ENCODE results near the gene CELSR1.

Gene CELSR1

DNA sequence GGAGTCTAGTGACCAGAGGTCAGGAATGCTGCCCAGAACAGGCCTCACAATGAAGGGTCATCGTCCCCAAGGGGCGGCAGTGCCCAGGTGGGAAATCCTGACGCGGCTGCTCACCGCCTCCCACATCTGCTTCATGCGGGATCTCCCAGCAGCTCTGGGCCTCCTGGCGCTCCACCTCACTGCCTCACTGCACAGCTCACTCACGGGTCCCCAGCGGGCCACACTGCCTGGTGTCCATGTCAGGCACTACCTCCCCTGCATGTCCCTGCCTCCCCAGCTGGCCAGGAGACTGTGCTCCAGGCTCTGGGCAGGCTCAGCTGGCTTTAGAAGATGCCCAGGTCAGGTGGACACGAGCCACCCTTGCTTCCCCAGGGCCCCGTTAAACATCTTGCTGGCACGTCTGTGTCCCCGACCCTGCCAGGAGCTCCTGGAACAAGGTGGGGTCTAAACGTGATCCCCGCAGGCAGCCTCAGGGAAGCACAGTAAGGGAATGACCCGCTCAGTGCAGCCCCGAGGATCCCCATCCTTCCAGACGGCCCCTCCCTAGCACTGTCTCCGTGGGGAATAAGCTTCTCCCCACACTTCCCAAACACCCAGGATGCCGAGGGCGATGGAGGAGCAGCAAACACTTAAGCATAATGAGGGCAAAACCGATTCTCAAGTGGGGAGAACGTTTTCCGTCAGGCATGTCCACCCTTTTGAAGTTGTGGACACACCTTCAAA, 108.7 kb downstream of the CELSR1 start:
- Histone ChIP-seq H3K36me3 (ENCODE audit: insufficient read depth, low read length) (no peaks in the 10 kb centered on the region), H3K4me1 (ENCODE audit: insufficient read depth, low read length) (no peaks in the 10 kb centered on the region), H3K9me3 (ENCODE audit: low read length) (peaks cover 5% of the 10 kb centered on the region), H3K27me3 (ENCODE audit: insufficient read depth, low read length) (no peaks in the 10 kb centered on the region), H3K4me3 (ENCODE audit: low read length) (no peak overlapping the region), H2AFZ (ENCODE audit: low read depth, low read length) (no peak overlapping the region)

DNA sequence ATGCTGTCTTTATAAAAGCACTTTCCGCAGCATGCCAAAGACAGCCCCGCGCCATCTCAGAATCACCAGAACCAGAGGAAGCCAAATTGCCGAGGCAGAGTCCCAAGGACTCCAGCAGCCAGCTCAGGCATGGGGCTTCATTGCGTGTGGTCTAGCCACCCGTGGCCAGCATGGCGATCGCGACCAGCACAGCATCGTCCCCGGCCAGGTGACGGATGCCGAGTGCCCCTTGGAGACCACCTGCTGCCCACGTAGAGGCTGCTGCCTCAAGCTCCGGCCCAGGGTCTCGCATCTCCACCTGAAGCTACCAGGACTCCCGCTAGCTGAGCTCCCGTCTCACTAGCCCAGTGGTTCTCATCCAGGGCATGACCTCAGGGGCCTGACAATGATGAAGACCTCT, 109.2 kb downstream of the CELSR1 start:
- Histone ChIP-seq H3K4me1 (ENCODE audit: insufficient read depth, low read length) (no peaks in the 10 kb centered on the region), H2AFZ (ENCODE audit: low read depth, low read length) (no peak overlapping the region), H3K36me3 (ENCODE audit: insufficient read depth, low read length) (no peaks in the 10 kb centered on the region), H3K27me3 (ENCODE audit: insufficient read depth, low read length) (no peaks in the 10 kb centered on the region), H3K9me3 (ENCODE audit: low read length) (peaks cover 5% of the 10 kb centered on the region), H3K4me3 (ENCODE audit: low read length) (no peak overlapping the region)

DNA sequence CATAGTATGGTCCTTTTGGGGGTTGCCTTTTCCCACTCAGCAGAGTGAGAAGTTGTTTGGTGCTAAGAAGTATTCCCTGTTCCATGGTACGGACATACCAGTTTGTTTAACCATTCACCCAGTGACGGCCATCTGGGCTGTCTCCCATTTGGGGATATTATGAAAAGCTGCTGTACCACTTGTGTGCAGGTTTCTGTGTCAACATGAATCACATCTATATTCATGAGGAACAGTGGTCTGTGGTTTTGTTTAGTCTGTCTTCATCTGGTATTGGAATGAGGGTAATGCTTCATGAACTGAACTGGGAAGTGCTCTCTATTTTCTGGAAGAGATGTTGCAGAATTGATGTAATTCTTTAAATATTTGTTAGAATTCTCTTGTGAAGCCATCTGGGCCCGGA, 112.4 kb downstream of the CELSR1 start:
- H3K36me3 ChIP-seq (ENCODE audit: insufficient read depth, low read length): no peaks in the 10 kb centered on the region
- no peaks in the 10 kb centered on the region for H3K4me1 ChIP-seq (ENCODE audit: insufficient read depth, low read length)
- no peak overlapping the region for H2AFZ ChIP-seq (ENCODE audit: low read depth, low read length)
- peaks cover 8% of the 10 kb centered on the region for H3K9me3 ChIP-seq (ENCODE audit: low read length)
- no peak overlapping the region for H3K4me3 ChIP-seq (ENCODE audit: low read length)
- H3K27me3 ChIP-seq (ENCODE audit: insufficient read depth, low read length): no peaks in the 10 kb centered on the region

DNA sequence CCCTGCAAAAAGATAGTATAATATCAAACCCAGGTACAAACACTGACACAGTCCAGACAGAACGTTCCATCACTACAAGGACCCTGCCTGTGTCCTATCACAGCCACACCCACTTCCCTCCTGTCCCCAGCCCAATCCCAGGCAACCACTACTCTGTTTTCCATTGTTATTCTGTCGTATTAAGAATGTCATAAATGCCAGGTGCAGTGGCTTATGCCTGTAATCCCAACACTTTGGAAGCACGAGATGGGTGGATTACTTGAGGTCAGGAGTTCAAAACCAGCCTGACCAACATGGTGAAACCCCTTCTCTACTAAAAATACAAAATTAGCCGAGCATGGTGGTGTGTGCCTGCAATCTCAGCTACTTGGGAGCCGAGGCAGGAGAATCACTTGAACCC, 112.9 kb downstream of the CELSR1 start:
- Histone ChIP-seq H3K27me3 (ENCODE audit: insufficient read depth, low read length) (no peaks in the 10 kb centered on the region), H3K9me3 (ENCODE audit: low read length) (peaks cover 10% of the 10 kb centered on the region), H2AFZ (ENCODE audit: low read depth, low read length) (no peak overlapping the region), H3K4me3 (ENCODE audit: low read length) (no peak overlapping the region), H3K36me3 (ENCODE audit: insufficient read depth, low read length) (no peaks in the 10 kb centered on the region), H3K4me1 (ENCODE audit: insufficient read depth, low read length) (no peaks in the 10 kb centered on the region)

DNA sequence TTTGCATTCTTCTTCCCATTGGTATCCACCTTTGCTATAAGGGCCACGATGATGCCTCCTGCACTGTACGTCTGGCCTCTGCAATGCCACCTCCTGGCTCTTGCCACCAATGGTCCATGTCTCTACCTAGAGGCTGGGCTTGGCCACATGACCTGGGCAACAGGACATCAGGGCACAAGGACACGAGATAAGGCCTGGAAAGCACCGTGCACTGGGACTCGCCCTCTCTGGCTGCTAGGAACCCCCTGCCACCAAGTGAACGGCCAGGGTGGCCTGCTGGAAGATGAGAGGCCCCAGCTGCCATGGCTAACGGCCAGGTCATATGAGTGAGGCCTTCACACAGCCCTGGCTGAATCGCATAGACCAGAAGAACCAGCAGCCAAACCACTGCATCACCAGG, 114.5 kb downstream of the CELSR1 start:
- no peaks in the 10 kb centered on the region for H3K4me1 ChIP-seq (ENCODE audit: insufficient read depth, low read length)
- no peak overlapping the region for H3K4me3 ChIP-seq (ENCODE audit: low read length)
- H3K9me3 ChIP-seq (ENCODE audit: low read length): peaks cover 7% of the 10 kb centered on the region
- H2AFZ ChIP-seq (ENCODE audit: low read depth, low read length): no peak overlapping the region
- no peaks in the 10 kb centered on the region for H3K27me3 ChIP-seq (ENCODE audit: insufficient read depth, low read length)
- H3K36me3 ChIP-seq (ENCODE audit: insufficient read depth, low read length): no peaks in the 10 kb centered on the region

DNA sequence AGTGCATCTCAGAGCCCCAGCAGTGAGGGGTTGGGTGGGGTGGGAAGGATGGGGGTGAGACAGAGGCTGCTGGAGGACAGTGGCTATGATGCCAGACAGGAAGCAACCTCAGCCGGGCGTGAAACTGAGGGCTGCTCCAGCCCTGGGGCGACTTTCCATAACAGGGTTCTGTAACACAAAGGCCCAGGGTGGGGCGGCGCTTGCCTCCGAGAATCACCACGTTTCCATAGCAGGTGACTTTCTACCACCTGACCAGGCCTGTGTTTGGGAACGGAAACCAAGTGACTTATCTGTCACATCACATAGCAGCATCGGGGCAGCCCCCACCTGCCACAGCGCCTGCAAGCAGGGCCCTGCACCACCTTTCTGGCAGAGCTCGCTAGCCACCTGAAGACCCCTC, 116.2 kb downstream of the CELSR1 start:
- Histone ChIP-seq H3K27me3 (ENCODE audit: insufficient read depth, low read length) (no peaks in the 10 kb centered on the region), H3K4me1 (ENCODE audit: insufficient read depth, low read length) (no peaks in the 10 kb centered on the region), H3K4me3 (ENCODE audit: low read length) (no peak overlapping the region), H2AFZ (ENCODE audit: low read depth, low read length) (no peak overlapping the region), H3K9me3 (ENCODE audit: low read length) (peaks cover 7% of the 10 kb centered on the region), H3K36me3 (ENCODE audit: insufficient read depth, low read length) (no peaks in the 10 kb centered on the region)

DNA sequence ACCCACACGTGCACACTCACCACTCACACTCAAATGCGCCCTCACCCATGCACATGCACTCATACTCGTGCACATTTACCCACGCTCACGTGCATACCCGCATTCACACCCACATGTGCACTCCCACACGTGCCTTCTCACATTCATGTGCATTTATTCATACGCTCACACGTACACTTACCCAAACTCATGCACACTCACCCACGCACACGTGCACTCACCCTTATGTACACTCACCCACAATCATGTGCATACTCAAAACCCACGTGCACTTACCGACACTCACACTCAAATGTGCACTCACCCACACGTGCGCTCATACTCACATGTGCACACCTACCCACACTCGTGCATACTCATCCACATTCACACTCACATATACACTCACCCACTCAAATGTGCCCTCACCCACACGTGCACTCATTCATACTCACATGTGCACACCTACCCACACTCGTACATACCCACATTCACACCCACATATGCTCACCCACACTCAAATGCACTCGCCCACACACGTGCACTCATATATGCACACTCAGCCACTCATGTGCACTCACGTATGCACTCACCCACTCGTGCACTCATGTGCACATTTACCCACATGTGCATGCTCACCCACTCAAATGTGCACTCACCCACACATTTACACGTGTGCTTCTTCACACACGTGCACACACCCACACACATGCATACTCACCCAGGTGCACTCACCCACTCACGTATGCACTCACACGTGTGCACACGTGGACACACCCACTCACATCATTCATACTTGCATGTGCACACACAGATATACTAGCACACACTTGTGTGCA, 117.5 kb downstream of the CELSR1 start:
- Histone ChIP-seq H3K9me3 (ENCODE audit: low read length) (peaks cover 6% of the 10 kb centered on the region), H3K4me3 (ENCODE audit: low read length) (no peak overlapping the region), H3K36me3 (ENCODE audit: insufficient read depth, low read length) (no peaks in the 10 kb centered on the region), H3K27me3 (ENCODE audit: insufficient read depth, low read length) (no peaks in the 10 kb centered on the region), H2AFZ (ENCODE audit: low read depth, low read length) (no peak overlapping the region), H3K4me1 (ENCODE audit: insufficient read depth, low read length) (peaks cover 4% of the 10 kb centered on the region)

DNA sequence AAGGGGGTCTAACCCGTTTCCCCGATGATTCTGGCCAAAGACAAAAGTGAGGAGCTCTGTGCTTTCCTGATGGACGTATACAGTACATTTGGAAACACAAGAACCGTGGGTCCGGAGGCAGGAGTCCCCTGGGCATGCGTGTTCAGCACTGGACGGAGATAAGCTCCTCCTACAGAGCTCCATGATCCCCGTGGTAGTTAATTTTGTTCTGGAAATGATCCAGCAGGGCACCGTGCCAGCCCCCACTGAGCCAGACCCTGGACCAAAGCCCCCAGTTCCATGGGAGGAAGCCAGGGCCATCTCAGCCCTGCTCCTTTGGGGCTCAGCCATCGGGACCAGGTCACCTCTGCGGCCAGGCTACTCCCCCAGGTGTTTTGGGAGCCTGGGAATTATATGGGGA, 118.6 kb downstream of the CELSR1 start:
- Histone ChIP-seq H3K4me1 (ENCODE audit: insufficient read depth, low read length) (peaks cover 4% of the 10 kb centered on the region), H3K9me3 (ENCODE audit: low read length) (peaks cover 9% of the 10 kb centered on the region), H3K27me3 (ENCODE audit: insufficient read depth, low read length) (no peaks in the 10 kb centered on the region), H3K36me3 (ENCODE audit: insufficient read depth, low read length) (no peaks in the 10 kb centered on the region), H3K4me3 (ENCODE audit: low read length) (no peak overlapping the region), H2AFZ (ENCODE audit: low read depth, low read length) (no peak overlapping the region)

DNA sequence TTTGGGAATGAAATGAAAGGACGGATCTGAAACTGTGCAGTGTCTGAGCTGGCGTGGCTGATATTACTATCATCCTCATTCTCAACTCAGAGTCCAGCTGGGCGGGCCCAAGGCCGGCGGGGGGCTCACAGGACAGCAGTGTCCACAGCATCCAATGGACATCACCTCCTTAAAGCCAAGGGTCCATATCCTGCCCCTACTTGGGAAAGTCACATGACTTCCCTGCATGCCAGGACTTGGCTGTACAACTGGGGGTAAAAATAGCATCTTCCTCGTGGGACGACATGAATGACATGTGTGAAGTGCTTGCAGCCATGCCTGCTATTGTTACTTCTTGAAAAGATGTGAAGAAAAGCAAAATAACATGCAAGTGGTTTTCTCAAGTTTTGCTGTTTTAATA, 119.7 kb downstream of the CELSR1 start:
- no peak overlapping the region for H2AFZ ChIP-seq (ENCODE audit: low read depth, low read length)
- H3K36me3 ChIP-seq (ENCODE audit: insufficient read depth, low read length): no peaks in the 10 kb centered on the region
- no peak overlapping the region for H3K4me3 ChIP-seq (ENCODE audit: low read length)
- H3K9me3 ChIP-seq (ENCODE audit: low read length): peaks cover 9% of the 10 kb centered on the region
- peaks cover 4% of the 10 kb centered on the region for H3K4me1 ChIP-seq (ENCODE audit: insufficient read depth, low read length)
- H3K27me3 ChIP-seq (ENCODE audit: insufficient read depth, low read length): no peaks in the 10 kb centered on the region

DNA sequence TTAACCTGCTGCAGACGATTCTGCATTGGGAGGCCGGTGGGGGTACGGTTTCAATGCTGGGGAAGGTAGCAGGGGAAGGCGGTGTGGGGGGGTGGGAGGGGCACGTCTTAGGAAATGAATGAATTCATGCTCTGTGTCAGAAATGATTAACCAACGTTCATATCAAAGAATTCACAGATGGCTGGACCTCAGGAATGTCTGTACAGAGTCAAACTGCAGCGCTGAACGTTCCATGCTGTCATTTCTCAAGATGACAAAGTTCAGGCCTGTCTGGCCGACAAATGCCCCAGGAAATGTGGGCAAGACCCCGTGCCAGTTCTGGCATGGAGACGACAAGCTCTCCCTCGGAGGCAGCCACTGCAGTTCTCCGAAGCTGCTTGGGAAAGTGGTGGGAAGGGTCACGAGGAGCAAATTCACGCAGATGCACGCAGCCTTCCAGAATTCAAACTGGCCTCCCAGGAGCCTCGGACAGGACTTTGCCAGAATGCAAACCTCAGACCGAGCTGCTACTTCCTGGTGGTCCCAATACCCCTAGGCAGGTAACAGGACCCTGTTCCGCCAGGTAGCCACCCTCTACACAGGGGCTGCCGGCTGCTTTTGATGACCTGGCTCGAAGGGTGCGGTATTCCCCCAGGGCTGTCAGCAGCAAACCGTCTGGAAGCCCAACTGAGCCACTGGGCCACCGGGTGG, 120.4 kb downstream of the CELSR1 start:
- H2AFZ ChIP-seq (ENCODE audit: low read depth, low read length): no peak overlapping the region
- no peaks in the 10 kb centered on the region for H3K36me3 ChIP-seq (ENCODE audit: insufficient read depth, low read length)
- no peaks in the 10 kb centered on the region for H3K27me3 ChIP-seq (ENCODE audit: insufficient read depth, low read length)
- H3K9me3 ChIP-seq (ENCODE audit: low read length): peaks cover 9% of the 10 kb centered on the region
- H3K4me1 ChIP-seq (ENCODE audit: insufficient read depth, low read length): peaks cover 4% of the 10 kb centered on the region
- H3K4me3 ChIP-seq (ENCODE audit: low read length): no peak overlapping the region

DNA sequence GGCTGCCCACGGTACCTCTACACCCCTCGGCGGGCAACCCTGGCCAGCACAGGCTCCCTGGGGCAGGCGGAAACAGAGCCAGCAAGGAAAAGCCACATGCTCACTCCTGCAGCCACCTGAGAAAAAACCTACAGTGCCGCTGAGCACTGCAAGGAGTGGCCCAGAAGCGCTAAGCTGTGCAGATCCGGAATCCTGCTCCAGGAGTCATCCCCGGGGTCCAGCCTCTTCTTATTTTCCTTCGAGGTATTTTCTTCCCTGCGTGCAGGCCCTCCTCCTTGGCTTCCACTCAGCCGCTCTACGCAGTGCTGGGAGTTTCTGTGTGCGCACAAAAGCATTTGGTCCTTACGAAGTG, 120.9 kb downstream of the CELSR1 start:
- Histone ChIP-seq H3K4me1 (ENCODE audit: insufficient read depth, low read length) (peaks cover 4% of the 10 kb centered on the region), H3K4me3 (ENCODE audit: low read length) (no peak overlapping the region), H3K9me3 (ENCODE audit: low read length) (peaks cover 9% of the 10 kb centered on the region), H3K36me3 (ENCODE audit: insufficient read depth, low read length) (no peaks in the 10 kb centered on the region), H2AFZ (ENCODE audit: low read depth, low read length) (no peak overlapping the region), H3K27me3 (ENCODE audit: insufficient read depth, low read length) (no peaks in the 10 kb centered on the region)

DNA sequence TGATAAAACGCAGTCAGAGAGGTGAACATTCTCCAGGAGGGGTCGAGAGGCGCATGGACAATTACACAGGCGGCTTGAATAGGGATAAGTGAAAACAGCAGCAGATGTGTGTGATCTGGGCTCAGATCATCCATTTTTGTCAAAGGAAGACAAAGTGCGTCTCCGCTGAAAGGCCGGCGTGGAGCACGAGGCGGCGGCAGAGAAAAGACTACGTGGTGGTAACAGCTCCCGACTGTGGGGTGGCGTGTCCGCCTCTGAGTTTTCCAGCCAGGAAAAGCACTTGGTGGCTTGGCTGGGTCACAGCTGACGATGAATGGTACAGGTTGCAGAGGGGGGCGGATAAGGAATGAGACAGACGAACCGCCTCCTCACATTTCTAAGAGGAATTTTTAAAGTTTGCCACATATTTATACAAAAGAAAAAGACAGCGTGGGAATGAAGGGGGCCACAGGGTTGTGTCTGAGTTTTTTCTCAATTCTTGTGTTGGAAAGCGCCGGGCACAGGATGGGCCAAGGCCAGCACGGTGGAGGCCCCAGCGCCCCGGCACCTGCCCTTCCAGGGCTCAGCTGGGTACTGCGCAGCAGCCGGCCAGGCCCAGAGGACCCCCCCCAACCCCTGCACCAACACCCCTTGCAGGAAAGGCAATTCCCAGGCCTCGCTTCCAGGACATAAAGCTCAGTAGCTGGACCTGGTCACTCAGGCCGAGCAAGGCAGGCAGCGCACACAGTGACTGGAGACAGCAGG, 121.5 kb downstream of the CELSR1 start:
- no peaks in the 10 kb centered on the region for H3K27me3 ChIP-seq (ENCODE audit: insufficient read depth, low read length)
- peaks cover 4% of the 10 kb centered on the region for H3K4me1 ChIP-seq (ENCODE audit: insufficient read depth, low read length)
- H3K36me3 ChIP-seq (ENCODE audit: insufficient read depth, low read length): no peaks in the 10 kb centered on the region
- peaks cover 9% of the 10 kb centered on the region for H3K9me3 ChIP-seq (ENCODE audit: low read length)
- no peak overlapping the region for H2AFZ ChIP-seq (ENCODE audit: low read depth, low read length)
- no peak overlapping the region for H3K4me3 ChIP-seq (ENCODE audit: low read length)

DNA sequence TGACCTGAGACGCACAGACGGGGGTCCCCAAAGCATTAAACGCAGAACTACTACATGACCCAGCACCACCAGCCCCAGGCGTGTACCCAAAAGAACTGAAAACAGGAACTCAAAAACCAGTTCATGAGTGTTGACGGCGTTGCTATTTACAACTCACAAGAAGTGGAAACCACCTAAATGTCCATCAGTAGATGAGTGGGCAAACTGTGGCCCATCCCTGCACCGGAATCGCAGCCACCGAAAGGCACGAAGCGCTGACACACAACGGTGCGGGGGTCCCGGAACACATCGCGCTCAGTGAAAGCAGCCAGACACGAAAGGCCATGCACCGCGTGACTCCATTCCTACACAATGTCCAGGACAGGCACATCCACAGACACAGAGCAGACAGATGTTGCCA, 122.7 kb downstream of the CELSR1 start:
- no peak overlapping the region for H2AFZ ChIP-seq (ENCODE audit: low read depth, low read length)
- H3K36me3 ChIP-seq (ENCODE audit: insufficient read depth, low read length): no peaks in the 10 kb centered on the region
- peaks cover 4% of the 10 kb centered on the region for H3K4me1 ChIP-seq (ENCODE audit: insufficient read depth, low read length)
- H3K4me3 ChIP-seq (ENCODE audit: low read length): no peak overlapping the region
- H3K9me3 ChIP-seq (ENCODE audit: low read length): peaks cover 5% of the 10 kb centered on the region
- H3K27me3 ChIP-seq (ENCODE audit: insufficient read depth, low read length): no peaks in the 10 kb centered on the region

All from neuron (in vitro differentiated cells).